ENCODE results near the gene NUDT5.
"Not testable (repeated sequence)": the region's sequence is repeated elsewhere in the genome, so short reads cannot be mapped to it uniquely, and the experiment has no call there.

The NUDT5 gene

DNA sequence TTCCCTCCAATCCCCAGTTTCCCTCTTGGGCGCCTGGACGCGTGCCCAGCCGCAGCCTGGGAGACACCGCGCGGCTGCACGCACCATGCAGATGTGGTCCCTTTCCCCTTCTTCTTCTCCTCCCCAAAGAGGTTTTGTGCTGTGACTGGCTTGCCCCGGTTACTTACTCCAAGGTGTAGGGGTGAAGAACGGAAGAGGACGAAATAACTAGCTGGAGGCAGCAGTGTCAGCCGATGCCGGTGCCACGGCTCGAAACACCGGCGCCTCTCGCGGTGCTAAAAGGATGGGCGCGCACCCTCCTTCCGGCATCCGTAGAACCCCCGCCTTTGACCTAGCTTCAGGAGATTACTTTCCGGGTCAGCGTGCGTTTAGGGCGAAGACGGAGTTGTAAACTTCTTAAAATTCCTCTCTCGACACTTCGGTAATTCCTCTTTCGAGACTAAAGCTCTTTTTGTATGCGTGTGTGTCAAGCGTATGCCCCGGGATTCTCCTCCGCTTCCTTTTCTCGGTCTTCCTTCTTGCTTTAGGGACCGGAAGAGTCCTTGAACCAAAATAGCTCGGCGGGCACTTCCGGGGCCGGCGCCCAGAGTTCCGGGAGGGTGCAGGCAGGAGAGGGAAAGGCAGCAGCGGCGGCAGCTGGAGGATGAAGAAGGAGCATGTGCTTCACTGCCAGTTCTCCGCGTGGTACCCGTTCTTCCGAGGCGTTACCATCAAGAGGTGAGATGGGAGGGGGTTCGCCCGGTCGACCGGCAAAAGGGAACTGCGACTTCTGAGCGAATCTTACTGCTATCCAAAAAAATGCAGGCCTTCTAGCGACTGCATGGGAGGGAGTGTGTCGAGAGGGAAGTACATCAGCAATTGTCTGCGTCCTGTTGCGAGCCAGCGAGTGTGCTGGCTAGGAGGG is at the start of gene NUDT5, which contains the start of gene CDC123:
TSS of gene NUDT5 (minus strand) at position 289 of the 904 bp plus-strand sequence. CDS start 9,600 bp downstream, outside the sequence.
TSS of gene CDC123 (plus strand) at position 586 of the 904 bp plus-strand sequence. CDS start at position 644, 58 bp downstream.
- DNase-seq, result peak; percentile 85

DNA sequence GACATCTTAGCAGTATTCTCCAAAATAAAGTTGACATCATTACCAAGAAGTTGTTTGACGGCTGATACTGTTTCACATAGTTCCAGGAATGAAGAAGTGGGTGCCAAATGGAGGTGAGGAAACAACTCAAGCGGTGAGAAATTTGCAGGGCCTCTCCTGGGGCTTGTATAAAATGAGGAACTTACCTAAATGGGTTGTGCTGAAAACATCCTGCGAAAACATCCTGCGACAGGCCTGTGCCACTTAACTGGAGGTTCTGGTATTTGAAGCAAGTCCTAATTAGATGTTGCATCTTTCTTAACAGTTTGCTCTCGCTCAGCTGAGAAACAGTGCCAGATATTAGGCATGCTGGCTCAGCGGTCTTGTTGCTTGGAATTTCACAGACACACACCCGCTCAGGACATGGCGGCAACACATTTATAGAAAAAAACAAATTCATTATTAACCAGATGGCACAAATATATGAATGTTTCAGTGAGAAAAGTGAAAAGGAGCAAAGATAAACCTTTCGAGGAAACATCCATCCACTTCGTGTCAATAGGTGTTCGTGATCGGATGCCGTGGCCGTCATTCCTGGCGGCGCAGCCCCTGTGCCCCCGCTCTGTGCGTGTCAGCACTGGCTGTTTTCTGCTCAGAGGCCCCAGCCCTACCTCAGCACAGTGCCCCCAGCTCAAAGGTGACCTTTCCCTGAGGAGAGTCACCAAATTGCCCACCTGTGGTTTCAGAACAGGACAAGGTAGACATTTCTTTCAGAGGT is 48.4 kb upstream of the NUDT5 start:
- peak; percentile 9 for DNase-seq

DNA sequence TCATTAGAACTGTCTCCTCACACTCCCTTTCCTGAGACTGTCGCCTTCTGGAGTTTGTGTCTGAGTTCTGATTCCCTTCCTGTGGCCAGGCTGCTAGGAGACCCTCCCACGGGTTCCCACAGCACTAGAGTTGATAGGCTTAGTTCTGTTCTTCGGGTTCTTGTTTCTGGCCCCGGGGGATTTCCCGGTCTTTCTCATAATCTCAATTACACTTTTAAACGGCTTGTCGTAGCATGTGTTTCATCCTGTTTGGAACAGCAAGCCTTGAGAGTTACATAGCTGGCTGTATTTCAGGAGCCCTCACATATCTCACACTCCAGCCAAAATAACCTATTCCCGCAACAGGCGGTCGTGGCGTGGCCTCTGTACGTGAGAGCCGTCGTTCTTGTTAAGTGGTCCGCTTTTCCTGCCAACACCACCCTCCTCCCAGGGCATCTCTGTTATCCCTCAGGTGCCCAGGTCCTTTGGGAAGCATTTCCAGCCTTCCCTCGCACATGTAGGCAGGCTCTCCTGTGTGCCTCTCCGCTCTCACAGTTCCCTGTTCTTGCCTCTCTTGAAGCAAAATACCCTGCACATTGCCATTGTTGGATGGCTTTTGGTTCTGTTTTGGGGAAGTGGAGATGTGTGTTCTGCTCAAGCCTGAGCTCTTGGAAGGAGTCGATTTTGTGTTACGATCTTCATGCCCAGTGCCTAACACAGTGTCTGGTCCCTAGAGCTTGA is 46.3 kb upstream of the NUDT5 start:
- DNase-seq, result no peak

DNA sequence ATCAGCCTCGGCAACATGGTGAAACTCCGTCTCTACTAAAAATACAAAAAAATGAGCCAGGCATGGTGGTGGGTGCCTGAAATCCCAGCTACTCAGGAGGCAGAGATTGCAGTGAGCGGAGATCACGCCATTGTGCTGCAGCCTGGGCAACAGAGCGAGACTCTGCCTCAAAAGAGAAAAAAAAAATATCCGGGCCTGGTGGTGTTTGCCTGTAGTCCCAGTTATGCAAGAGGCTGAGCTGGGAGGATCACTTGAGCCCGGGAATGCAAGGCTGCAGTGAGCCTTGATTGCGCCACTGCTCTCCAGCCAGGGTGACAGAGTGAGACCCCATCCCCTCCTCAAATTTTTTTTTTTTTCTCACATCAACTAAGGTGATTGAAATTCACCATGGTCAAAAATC is 43.1 kb upstream of the NUDT5 start:
- DNase-seq, result no peak

DNA sequence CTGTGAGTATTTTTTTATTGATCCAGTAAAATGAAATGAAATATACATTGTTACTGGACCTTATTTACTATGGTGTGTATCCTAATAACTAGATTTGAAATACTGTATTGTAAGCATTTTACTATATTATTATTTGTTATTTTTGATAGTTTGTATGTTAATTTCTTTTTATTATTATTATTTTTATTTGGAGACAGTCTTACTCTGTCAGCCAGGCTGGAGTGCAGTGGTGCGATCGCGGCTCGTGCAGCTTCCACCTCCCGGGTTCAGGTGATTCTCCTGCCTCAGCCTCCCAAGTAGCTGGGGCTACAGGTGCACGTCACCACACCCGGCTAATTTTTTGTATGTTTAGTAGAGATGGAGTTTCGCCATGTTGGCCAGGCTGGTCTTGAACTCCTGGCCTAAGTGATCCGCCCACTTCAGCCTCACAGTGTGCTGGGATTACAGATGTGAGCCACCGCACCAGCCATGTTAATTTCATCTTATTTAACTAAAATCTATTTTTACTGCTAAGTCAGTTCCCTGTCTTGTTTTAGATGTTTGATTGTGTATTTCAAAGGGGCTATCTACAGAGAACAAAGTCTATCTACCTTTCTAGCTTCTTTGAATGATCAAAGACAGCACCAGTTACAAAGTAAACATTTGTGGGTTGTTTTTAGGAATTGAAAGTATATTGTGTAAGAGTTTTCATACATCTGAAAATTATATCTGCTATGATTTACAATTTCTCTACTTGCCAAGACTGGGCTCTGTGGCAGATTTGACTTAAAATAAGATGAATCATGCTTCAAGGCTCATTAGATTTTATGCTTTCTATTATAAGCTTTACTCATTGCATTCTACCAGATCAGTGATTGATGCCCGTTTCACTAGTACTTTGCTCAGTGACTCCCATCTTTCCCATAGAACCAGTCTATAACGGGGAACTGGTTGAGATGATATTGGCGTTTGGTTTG is 41.9 kb upstream of the NUDT5 start:
- DNase-seq, result no peak

DNA sequence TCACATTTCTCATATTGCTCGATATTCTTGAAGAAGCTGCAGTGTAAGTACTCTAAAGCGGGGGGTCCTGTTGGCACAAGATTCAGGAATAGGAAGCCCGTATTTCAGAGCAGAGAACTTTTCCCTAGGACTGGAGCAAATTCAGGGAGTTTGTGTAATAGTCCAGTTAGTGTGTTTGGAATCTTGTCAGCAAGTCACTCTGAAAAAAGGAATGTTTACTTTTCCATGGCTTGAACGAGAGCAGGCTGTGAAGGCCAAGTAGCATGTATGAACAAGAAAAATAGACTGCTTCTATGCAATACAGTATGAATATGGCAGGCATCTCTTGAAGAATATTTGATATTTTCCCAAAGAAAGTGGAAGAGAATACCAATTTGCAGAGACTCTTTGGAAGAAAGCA is 40.1 kb upstream of the NUDT5 start:
- no peak for DNase-seq

DNA sequence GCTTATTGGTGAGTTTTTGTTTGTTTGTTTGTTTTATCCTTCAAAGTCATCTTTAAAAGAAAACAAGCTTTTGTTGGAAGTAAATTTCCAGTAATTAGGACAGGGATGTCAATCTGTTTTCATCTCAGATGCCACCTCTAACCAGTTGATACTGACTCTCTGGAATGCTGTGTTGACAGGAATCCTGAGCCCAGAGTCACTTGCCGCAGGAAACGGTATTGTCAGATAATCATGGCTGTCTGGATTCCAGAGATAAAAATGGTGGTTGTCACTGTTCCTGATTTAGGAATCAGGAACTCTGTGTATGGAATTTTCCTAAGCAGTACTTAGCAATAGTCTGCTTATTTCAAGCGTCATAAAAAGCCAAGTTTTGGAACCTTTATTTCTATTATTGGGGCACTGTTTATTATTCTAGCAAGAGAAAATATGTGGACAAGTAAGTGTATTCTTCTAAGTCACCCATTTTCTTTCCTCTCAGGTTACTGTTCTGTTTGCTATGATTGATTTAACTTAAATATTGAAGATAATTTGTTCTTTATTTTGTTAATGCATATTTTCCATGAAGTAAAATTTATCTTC is 39.5 kb upstream of the NUDT5 start:
- DNase-seq, result no peak

DNA sequence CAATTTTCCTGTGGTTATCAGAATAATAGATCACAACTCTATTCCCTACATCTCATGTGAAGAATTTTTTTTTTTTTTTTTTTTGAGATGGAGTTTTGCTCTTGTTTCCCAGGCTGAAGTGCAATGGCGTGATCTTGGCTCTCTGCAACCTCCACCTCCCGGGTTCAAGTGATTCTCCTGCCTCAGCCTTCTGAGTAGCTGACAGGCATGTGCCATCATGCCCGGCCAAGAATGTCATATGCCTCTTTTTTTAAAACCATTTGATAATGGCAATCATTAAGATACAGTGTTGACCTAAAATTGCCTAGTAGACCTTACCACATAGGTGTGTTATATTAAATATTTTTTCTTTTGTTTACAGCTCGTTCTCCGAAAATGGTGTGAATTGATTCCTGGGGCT is 39.0 kb upstream of the NUDT5 start:
- not testable (repeated sequence) for DNase-seq

DNA sequence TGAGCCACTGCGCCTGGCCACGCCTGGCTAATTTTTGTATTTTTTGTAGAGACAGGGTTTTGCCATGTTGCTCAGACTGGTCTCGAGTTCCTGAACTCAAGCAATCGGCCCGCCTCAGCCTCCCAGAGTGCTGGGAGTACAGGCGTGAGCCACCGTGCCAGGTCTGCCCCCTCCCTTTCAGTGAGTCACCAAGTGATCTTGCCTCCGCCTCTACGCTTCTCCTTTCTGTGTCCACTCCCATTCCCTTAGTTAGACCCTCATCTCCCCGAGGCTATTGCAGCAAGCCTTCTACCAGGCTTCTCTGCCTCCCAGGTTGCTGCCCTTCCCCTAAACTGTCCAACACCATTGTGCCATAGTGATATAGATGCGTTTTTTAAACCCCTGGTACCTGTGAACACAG is 33.2 kb upstream of the NUDT5 start:
- no peak for DNase-seq

DNA sequence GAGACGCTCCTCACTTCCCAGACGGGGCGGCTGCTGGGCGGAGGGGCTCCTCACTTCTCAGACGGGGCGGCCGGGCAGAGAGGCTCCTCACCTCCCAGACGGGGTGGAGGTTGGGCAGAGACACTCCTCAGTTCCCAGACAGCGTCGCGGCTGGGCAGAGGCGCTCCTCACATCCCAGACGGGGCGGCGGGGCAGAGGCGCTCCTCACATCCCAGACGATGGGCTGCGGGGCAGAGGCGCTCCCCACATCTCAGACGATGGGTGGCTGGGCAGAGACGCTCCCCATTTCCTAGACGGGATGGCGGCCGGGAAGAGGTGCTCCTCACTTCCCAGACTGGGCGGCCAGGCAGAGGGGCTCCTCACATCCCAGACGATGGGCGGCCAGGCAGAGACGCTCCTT is 30.7 kb upstream of the NUDT5 start:
- not testable (repeated sequence) for DNase-seq

DNA sequence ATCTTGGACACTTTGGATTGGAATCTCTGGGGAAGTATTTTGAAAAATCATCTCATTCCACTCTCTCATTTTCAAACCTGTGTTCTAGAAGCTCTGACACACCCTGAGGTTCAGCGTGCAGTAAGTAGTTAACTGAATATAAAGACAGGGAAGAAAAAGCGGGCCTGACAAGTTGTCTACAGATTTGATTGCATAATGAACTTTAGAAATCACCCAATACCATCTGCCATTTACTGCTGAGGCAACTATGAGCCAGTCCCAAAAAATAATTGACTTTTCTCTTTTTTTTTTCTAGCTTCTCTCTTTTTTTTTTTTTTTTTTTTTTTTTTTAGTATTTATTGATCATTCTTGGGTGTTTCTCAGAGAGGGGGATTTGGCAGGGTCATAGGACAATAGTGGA is 29.8 kb upstream of the NUDT5 start:
- no peak for DNase-seq

DNA sequence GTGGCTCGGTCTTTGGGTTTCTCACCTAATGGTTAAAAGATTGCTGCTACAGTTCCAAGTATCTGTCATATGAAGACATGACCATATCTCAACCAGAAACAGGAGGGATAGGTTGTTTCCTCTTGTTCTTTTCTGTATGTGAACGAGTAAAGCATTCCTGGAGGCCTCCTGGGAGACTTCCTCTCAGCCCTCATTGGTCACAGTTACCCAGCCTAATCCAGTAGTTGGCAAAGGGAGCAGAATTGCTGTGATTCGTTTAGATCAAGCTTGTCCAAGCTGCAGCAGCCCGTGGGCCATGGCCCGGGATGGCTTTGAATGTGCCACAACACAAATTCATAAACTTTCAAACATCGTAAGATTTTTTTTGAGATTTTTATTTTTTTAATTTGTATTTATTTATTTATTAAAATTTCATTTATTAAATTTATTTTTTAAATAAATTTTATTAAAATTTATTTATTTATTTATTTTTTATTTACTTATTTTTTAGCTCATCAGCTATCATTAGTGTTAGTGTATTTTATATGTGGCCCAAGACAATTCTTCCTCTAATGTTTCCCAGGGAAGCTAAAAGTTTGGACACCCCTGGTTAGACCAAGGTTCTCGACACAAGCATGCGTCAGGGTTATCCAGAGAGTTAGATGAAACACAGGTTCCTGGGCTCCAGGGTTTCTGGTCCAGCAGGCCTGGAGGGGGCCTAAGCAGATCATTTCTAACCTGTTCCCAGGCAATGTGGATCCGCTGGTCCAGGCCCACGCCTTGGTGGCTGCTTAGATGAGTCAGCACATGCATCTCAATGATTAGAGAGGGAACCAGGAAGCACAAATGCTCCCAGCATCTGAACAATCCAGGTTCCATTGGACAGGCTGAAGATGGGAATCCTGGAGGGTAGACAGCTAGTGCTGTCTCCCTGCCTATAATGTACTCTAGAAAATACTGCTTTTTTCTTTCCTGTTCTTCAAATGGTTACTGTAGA is 25.9 kb upstream of the NUDT5 start:
- DNase-seq, result no peak

DNA sequence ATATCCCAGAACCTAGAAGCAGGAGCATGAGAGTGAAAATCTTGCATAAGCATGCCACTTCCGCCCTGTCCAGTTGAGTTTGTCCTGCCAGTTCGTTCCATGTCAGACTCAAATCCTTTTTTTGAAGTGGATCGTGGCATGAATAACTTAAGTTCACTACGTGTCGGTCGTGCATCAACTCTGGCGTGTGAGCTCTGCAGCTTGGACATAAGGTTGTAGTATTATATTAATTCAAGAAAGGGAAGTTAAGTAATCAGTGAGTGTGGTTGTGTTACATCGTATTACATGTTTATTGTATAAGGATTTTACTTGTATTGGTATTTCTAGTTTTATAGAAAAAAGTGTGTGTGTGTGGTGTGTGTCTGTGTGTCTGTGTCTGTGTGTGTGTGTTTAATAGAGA is 23.3 kb upstream of the NUDT5 start:
- DNase-seq, result no peak

DNA sequence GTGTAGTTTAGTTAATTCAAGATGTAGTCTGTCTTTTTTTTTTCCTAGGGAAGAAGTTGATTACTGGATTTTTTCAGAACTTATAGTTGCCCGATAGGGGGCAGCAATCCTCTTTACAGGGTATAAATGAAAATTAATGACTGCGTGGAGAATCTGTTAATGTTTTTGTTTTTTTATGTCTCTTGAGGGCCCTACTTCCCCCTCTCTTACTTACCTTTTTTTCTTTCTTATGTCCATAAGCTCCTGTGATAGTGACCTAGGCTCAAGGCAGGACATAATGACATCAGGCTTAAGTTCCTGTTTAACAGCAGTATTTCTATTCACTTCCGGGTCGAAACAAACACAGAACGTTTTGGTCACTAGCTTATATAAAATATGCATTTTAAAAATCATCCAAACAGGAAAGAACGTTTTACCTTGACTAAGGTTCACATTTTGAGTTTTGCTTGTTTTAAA is 19.1 kb upstream of the NUDT5 start:
- peak; percentile 58 for DNase-seq

DNA sequence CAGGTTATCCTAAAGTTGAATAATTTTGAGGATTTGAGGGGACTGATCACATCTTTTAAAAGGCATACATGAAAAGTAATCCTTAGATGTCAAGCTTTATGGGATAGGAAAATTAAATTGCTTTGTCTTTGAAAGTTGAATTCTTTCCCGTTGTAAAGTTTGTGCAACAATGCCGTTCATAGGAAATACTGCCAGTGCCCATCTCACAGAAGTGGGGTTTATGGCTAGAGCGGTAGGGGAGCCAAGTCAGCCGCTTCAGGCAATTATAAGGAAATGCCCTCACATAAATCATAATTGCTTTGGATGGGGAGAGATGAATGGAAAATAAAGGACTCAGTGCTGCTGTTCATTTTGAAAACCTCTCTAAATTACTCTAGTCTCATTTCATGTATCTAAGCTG is 18.4 kb upstream of the NUDT5 start:
- DNase-seq, result no peak

DNA sequence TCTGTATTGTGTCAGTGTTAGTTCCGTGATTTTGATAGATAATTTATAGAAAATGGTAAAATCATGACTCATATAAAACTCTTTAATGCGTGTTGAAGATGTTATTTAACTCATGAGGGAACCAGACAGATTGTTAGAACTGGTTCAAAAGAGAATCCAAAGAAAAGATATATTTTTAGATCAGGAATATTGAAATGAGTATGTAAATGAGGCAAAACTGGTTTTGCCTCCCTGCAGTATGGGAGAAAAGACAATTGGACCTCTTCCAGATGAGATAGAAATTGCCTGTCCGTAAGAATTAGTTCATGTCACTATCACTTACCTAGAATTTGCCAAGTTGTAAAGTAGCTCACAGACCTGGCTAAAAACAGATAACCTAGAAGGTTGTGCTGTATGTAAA is 17.9 kb upstream of the NUDT5 start:
- no peak for DNase-seq

DNA sequence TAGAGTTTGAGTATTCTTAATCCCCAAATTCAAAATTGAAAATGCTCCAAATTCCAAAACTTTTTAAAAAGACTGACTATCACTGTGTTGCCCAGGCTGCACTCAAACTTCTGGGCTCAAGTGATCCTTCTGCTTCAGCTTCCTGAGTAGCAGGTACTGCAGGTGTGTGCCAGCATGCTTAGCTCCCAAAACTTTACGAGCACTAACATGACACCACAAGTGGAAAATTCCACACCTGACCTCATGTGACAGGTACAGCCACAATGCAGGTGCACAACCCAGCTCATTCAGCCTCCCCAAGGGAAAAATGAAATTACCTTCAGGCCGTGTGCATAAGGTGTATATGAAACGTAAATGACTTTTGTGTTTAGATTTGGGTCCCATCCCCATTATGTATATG is 16.8 kb upstream of the NUDT5 start:
- no peak for DNase-seq

DNA sequence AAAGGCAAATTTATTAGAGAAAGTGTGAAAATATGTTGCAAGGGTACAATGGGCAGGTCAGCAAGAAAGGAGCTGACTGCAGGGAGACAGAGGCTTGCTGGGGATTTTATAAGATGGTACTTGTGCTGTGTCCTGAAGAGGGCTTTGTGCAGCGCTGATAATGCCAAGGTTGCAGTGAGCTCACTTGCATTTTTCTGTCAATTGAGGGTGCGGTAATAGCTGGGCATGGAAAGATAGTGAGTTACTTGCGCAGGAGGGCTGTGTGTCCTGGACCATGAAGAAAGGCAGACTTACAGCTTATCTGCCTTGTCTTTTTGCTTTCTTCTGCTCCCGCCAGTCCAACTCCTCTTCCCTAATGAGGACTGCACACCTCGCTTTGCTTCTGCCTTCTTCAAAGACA is 12.8 kb upstream of the NUDT5 start:
- DNase-seq, result no peak

DNA sequence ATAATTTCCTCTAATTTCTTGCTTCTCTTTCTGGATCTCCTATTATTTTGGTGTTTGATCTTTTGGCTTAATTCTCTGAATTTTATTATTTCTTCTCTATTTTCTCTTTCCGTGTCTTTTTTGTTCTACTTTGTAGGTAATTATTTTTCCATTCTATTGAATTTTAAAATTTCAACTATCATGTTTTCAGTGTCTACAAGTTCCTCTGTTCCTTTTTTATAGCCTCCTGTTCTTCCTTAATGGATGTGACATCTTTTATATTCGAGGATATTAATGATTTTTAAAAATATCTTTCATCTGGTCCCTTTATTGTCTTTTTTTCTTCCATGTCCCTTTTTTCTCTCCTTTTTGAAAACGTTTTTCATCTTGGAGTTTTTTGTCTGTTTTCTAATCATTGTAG is 11.4 kb upstream of the NUDT5 start:
- DNase-seq, result no peak

DNA sequence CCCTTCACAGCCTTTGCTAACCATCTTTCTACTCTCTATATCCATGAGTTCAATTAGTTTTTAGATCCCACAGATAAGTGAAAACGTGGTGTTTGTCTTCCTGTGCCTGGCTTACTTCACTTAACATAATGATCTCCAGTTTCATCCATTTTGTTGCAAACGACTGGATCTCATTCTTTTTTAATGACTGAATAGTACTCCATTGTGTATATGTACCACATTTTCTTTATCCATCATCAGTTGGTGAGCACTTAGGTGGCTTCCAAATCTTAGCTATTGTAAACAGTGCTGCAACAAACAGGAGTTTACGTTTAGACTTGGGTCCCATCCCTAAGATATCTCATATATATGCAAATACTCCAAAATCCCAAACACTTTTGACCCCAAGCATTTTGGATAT is 9.4 kb upstream of the NUDT5 start:
- DNase-seq, result no peak
